AG20443 (cell line): ENCODE results near the gene SEC63.
"Not testable (repeated sequence)": the region's sequence is repeated elsewhere in the genome, so short reads cannot be mapped to it uniquely, and the experiment has no call there.

Experiments
- DNase-seq: peaks from one replicate; pipeline ENCODE4 v3.0.0; 2012; ENCODE audit warnings: low spot score, mixed read lengths

Gene SEC63

GRCh38 chr6:107957909-107958688 is at the start of gene SEC63:
SEC63 (minus strand) TSS chr6:107958208; CDS start chr6:107958009, 199 bp downstream.
- DNase-seq = peak; percentile 98

GRCh38 chr6:108005961-108006360 is 48.0 kb upstream of the SEC63 start:
- no peak for DNase-seq

GRCh38 chr6:108004861-108005260 is 46.9 kb upstream of the SEC63 start:
- no peak for DNase-seq

GRCh38 chr6:108002365-108003221 is 44.6 kb upstream of the SEC63 start:
- peak; percentile 52 for DNase-seq

- DNase-seq = no peak
Observed at GRCh38 chr6:108001696-108002231, 43.8 kb upstream of the SEC63 start.

GRCh38 chr6:108000259-108000658 is 42.3 kb upstream of the SEC63 start:
- DNase-seq = not testable (repeated sequence)

- DNase-seq = no peak
Observed at GRCh38 chr6:107999341-107999740, 41.3 kb upstream of the SEC63 start.

- no peak for DNase-seq
Observed at GRCh38 chr6:107991772-107992550, 34.0 kb upstream of the SEC63 start.

GRCh38 chr6:107991061-107991460 is 33.1 kb upstream of the SEC63 start:
- DNase-seq = no peak

GRCh38 chr6:107990587-107990986 is 32.6 kb upstream of the SEC63 start:
- not testable (repeated sequence) for DNase-seq

- DNase-seq = no peak
Observed at GRCh38 chr6:107989166-107990094, 31.4 kb upstream of the SEC63 start.

- DNase-seq = no peak
Observed at GRCh38 chr6:107988570-107988969, 30.6 kb upstream of the SEC63 start.

- DNase-seq = no peak
Observed at GRCh38 chr6:107987805-107988204, 29.8 kb upstream of the SEC63 start.

- no peak for DNase-seq
Observed at GRCh38 chr6:107985701-107986100, 27.7 kb upstream of the SEC63 start.

GRCh38 chr6:107983811-107984210 is 25.8 kb upstream of the SEC63 start:
- no peak for DNase-seq

- no peak for DNase-seq
Observed at GRCh38 chr6:107982486-107982885, 24.5 kb upstream of the SEC63 start.

- DNase-seq = no peak
Observed at GRCh38 chr6:107981695-107982094, 23.7 kb upstream of the SEC63 start.

GRCh38 chr6:107977283-107977682 is 19.3 kb upstream of the SEC63 start:
- peak; percentile 35 for DNase-seq

- no peak for DNase-seq
Observed at GRCh38 chr6:107976155-107976783, 18.3 kb upstream of the SEC63 start.

GRCh38 chr6:107973594-107973993 is 15.6 kb upstream of the SEC63 start:
- no peak for DNase-seq
